HCT116 (cell line): ENCODE data around the gene MAP3K20. TPM values are rescaled to one million over a fixed set of nuclear protein-coding genes. Genes with fewer than 3 reads are reported as not detected.

ENCODE experiments used
- ATAC-seq: fragments of 200-7000 bp; cut with Tn5 transposase; 2 replicates; pipeline ENCODE4 v1.9.1; 2020; ENCODE audit warnings: mild to moderate bottlenecking, moderate library complexity
- BruUV-seq: library from RNA; stranded (reverse); fragments of 400-500 nt; replicated peaks from 2 replicates; lab custom pipeline; 2021; lab: Mats Ljungman, UMichigan
- CTCF ChIA-PET: fragments of 300-600 bp; sonication (Branson Sonifier 250); formaldehyde crosslinking; loops from one replicate; lab custom pipeline; 2021; ENCODE audit warnings: antibody characterized with exemption; lab: Charles Lee
- POLR2A ChIA-PET: fragments of 300-600, 350-600 bp; sonication (Branson Sonifier 250); formaldehyde crosslinking; loops from one replicate; lab custom pipeline; 2021; ENCODE audit warnings: antibody characterized with exemption; lab: Charles Lee
- RAD21 ChIA-PET, 2 experiments: fragments of 300-600 bp; sonication (Branson Sonifier 250); formaldehyde crosslinking; loops; one replicate each; lab custom pipeline; 2023; ENCODE audit warnings: low total read pairs in 2 of 2; ENCODE audit not compliant: uncharacterized antibody in 2 of 2, unreplicated experiment in 2 of 2, low non-redundant PET in 1 of 2; lab: Charles Lee
- DNase-seq: peaks from one replicate; pipeline ENCODE4 v3.0.0-alpha.2; 2010; ENCODE audit warnings: low read depth, low spot score
- H2AFZ ChIP-seq: fragments of 200-600 bp; shearing (Covaris generic), sonication (generic); 2 replicates; pipeline ENCODE4 v1.6.1; 2017; ENCODE audit warnings: low read depth, mixed run types, mixed read lengths, antibody characterized with exemption, low read length; ENCODE audit not compliant: poor library complexity, severe bottlenecking
- H3K27ac ChIP-seq: 2 replicates; pipeline ENCODE4 v1.5.1; 2012; ENCODE audit warnings: low read depth, low read length
- H3K27me3 ChIP-seq: fragments of 200-600 bp; sonication (generic); 2 replicates; pipeline ENCODE4 v1.6.1; 2016; ENCODE audit warnings: mixed run types, low read length, mixed read lengths; ENCODE audit not compliant: insufficient read depth
- H3K36me3 ChIP-seq, 2 experiments: fragments of 200-500 bp in 1 of 2; fragments of 200-600 bp in 1 of 2; sonication (Bioruptor generic) in 1 of 2; sonication (generic) in 1 of 2; 2 replicates each; pipeline versions ENCODE4 v1.5.1 to v1.6.1; 2014 to 2016; ENCODE audit warnings: low read length in 2 of 2, inconsistent platforms in 1 of 2, mixed read lengths in 1 of 2, mixed run types in 1 of 2; ENCODE audit not compliant: insufficient read depth in 2 of 2, control insufficient read depth in 1 of 2
- H3K4me1 ChIP-seq, 2 experiments: fragments of 200-600 bp in 1 of 2; sonication (generic) in 1 of 2; 2 replicates each; pipeline versions ENCODE4 v1.5.1 to v1.6.1; 2012 to 2017; ENCODE audit warnings: low read length in 2 of 2, inconsistent platforms in 1 of 2, mild to moderate bottlenecking in 1 of 2, mixed read lengths in 1 of 2, mixed run types in 1 of 2, moderate library complexity in 1 of 2; ENCODE audit not compliant: insufficient read depth in 2 of 2, control insufficient read depth in 1 of 2
- H3K4me2 ChIP-seq: fragments of 200-600 bp; sonication (generic); 2 replicates; pipeline ENCODE4 v1.6.1; 2017; ENCODE audit warnings: mixed run types, low read length, mixed read lengths
- H3K4me3 ChIP-seq, 2 experiments: fragments of 200-600 bp in 1 of 2; sonication (generic) in 1 of 2; replicated peaks in 1 of 2; 2 replicates each; pipeline ENCODE4 v1.5.1; 2011 to 2016; ENCODE audit warnings: low read length in 2 of 2, control low read depth in 1 of 2, low read depth in 1 of 2, mild to moderate bottlenecking in 1 of 2, mixed read lengths in 1 of 2, mixed run types in 1 of 2
- H3K79me2 ChIP-seq: fragments of 200-600 bp; sonication (generic); 2 replicates; pipeline ENCODE4 v1.6.1; 2017; ENCODE audit warnings: mild to moderate bottlenecking, mixed run types, low read length, moderate library complexity, mixed read lengths; ENCODE audit not compliant: insufficient read depth
- H3K9ac ChIP-seq: fragments of 200-600 bp; sonication (generic); 2 replicates; pipeline ENCODE4 v1.6.1; 2016; ENCODE audit warnings: low read length, mixed read lengths
- H3K9me2 ChIP-seq: fragments of 200-600 bp; sonication (generic), shearing (Covaris generic); 2 replicates; pipeline ENCODE4 v1.6.1; 2017; ENCODE audit warnings: mixed run types, mild to moderate bottlenecking, moderate library complexity; ENCODE audit not compliant: insufficient read depth
- H3K9me3 ChIP-seq, 2 experiments: fragments of 200-500 bp in 1 of 2; fragments of 200-600 bp in 1 of 2; sonication (Bioruptor generic) in 1 of 2; sonication (generic) in 1 of 2; 2 replicates each; pipeline ENCODE4 v1.6.1; 2014 to 2017; ENCODE audit warnings: low read length in 2 of 2, mixed read lengths in 2 of 2, inconsistent platforms in 1 of 2, low read depth in 1 of 2, mild to moderate bottlenecking in 1 of 2, mixed run types in 1 of 2, moderate library complexity in 1 of 2; ENCODE audit not compliant: control insufficient read depth in 1 of 2, insufficient read depth in 1 of 2
- H4K20me1 ChIP-seq: fragments of 200-600 bp; sonication (generic), shearing (Covaris generic); 2 replicates; pipeline ENCODE4 v1.6.1; 2017; ENCODE audit warnings: mixed run types, mild to moderate bottlenecking, moderate library complexity; ENCODE audit not compliant: insufficient read depth
- ATF3 ChIP-seq: IDR thresholded peaks from 2 replicates; pipeline ENCODE4 v1.6.1; 2012
- CBX3 ChIP-seq: IDR thresholded peaks from 2 replicates; pipeline ENCODE4 v1.6.1; 2012; ENCODE audit warnings: low read depth
- CEBPB ChIP-seq: IDR thresholded peaks from 2 replicates; pipeline ENCODE4 v1.6.1; 2012; ENCODE audit warnings: low read depth
- ELF1 ChIP-seq: IDR thresholded peaks from 2 replicates; pipeline ENCODE4 v1.6.1; 2012; ENCODE audit warnings: low read depth, borderline replicate concordance
- FOSL1 ChIP-seq: IDR thresholded peaks from 2 replicates; pipeline ENCODE4 v1.6.1; 2012; ENCODE audit warnings: low read depth
- JUND ChIP-seq: IDR thresholded peaks from 2 replicates; pipeline ENCODE4 v1.6.1; 2012
- MAX ChIP-seq: IDR thresholded peaks from 2 replicates; pipeline ENCODE4 v1.6.1; 2012
- POLR2A ChIP-seq: IDR thresholded peaks from 2 replicates; pipeline ENCODE4 v1.7.0; 2011; ENCODE audit warnings: borderline replicate concordance; ENCODE audit not compliant: insufficient read depth, insufficient read length; ENCODE audit errors: extremely low read depth
- POLR2AphosphoS5 ChIP-seq: IDR thresholded peaks from 2 replicates; pipeline ENCODE4 v1.6.1; 2011; ENCODE audit warnings: mild to moderate bottlenecking, low read depth, low read length, moderate library complexity
- RAD21 ChIP-seq: IDR thresholded peaks from 2 replicates; pipeline ENCODE4 v1.6.1; 2012; ENCODE audit warnings: low read depth, mild to moderate bottlenecking
- REST ChIP-seq: IDR thresholded peaks from 2 replicates; pipeline ENCODE4 v1.6.1; 2012; ENCODE audit warnings: low read depth
- SP1 ChIP-seq: IDR thresholded peaks from 2 replicates; pipeline ENCODE4 v1.6.1; 2012; ENCODE audit warnings: low read depth
- SRF ChIP-seq: IDR thresholded peaks from 2 replicates; pipeline ENCODE4 v1.6.1; 2012; ENCODE audit warnings: low read depth
- YY1 ChIP-seq: IDR thresholded peaks from 2 replicates; pipeline ENCODE4 v1.6.1; 2011; ENCODE audit warnings: low read length, low read depth, moderate library complexity, mild to moderate bottlenecking; ENCODE audit not compliant: insufficient replicate concordance; ENCODE audit errors: extremely low read depth
- ZNF274 ChIP-seq: fragments of 200-500 bp; sonication (Bioruptor generic); IDR thresholded peaks from 2 replicates; pipeline ENCODE4 v1.6.1; 2014; ENCODE audit warnings: mild to moderate bottlenecking, low read depth, low read length, inconsistent platforms
- intact Hi-C: fragments of 100-400 bp; cut with micrococcal nuclease; formaldehyde crosslinking; loops from 2 replicates; pipeline ENCODE4 v1.10.0; 2022
- total RNA-seq: library from RNA; stranded (reverse); gene quantifications from one replicate; pipeline ENCODE4 v1.2.1, GENCODE V29; 2021; ENCODE audit not compliant: unreplicated experiment
- TF ChIP-seq, protein P1 (sequence below): IDR thresholded peaks from 2 replicates; pipeline ENCODE4 v1.6.1; 2011; ENCODE audit warnings: mild to moderate bottlenecking, low read length, moderate library complexity; ENCODE audit not compliant: insufficient replicate concordance; ENCODE audit errors: extremely low read depth

The MAP3K20 gene
- total RNA-seq, 1 experiment from 2014 or later, result 40.0 TPM

- CTCF ChIA-PET, result no interaction called here
Observed at GRCh38 chr2:173043897-173044519, 31.6 kb upstream of the MAP3K20 start.

More at GRCh38 chr2:173043897-173044519, 31.6 kb upstream of the MAP3K20 start:
- RAD21 ChIA-PET, result no interaction called here
- no peak overlapping the region for H3K4me3 ChIP-seq
- H2AFZ ChIP-seq, result no peak overlapping the region
- H3K79me2 ChIP-seq, result no peaks in the 10 kb centered on the region
- no TSS peak for BruUV-seq
- H3K27ac ChIP-seq, result no peak overlapping the region
- H3K4me2 ChIP-seq, result no peak overlapping the region
- intact Hi-C loops, result no loop called here
- no peaks in the 10 kb centered on the region for H3K9me2 ChIP-seq
- H3K9ac ChIP-seq, result no peak overlapping the region
- no peaks in the 10 kb centered on the region for H3K27me3 ChIP-seq
- ATAC-seq (no peak), DNase-seq (no peak)
- H3K4me1 ChIP-seq, result peaks cover 8 to 17% of the 10 kb centered on the region in 2 experiments
- TF ChIP-seq POLR2AphosphoS5, result no peak
- TF ChIP-seq MAX, result no peak
- no peak for TF ChIP-seq CEBPB
- TF ChIP-seq, protein P1, sequence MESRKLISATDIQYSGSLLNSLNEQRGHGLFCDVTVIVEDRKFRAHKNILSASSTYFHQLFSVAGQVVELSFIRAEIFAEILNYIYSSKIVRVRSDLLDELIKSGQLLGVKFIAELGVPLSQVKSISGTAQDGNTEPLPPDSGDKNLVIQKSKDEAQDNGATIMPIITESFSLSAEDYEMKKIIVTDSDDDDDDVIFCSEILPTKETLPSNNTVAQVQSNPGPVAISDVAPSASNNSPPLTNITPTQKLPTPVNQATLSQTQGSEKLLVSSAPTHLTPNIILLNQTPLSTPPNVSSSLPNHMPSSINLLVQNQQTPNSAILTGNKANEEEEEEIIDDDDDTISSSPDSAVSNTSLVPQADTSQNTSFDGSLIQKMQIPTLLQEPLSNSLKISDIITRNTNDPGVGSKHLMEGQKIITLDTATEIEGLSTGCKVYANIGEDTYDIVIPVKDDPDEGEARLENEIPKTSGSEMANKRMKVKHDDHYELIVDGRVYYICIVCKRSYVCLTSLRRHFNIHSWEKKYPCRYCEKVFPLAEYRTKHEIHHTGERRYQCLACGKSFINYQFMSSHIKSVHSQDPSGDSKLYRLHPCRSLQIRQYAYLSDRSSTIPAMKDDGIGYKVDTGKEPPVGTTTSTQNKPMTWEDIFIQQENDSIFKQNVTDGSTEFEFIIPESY, result no peak
- TF ChIP-seq YY1, result no peak
- no peak for TF ChIP-seq POLR2A
- TF ChIP-seq REST, result no peak
- TF ChIP-seq ZNF274, result no peak
- no peak for TF ChIP-seq CBX3
- no peak for TF ChIP-seq ELF1
- no peak for TF ChIP-seq RAD21
- no peak for TF ChIP-seq JUND
- TF ChIP-seq SP1, result no peak
- no peak for TF ChIP-seq SRF
- no peak for TF ChIP-seq ATF3
- no peak for TF ChIP-seq FOSL1
- no peaks in the 10 kb centered on the region for H3K9me3 ChIP-seq
- POLR2A ChIA-PET, result no interaction called here
- no peaks in the 10 kb centered on the region for H3K36me3 ChIP-seq
- H4K20me1 ChIP-seq, result no peaks in the 10 kb centered on the region
